GM15510 (cell line): ENCODE measurements around the gene CHST14.
A peak's percentile ranks its signal among the peaks of the same experiment; 100 is the strongest.

Source experiments
- POLR2A ChIP-seq: IDR thresholded peaks from 3 replicates; pipeline ENCODE4 v1.6.1; 2011; ENCODE audit warnings: borderline replicate concordance; ENCODE audit not compliant: insufficient read length; ENCODE audit errors: extremely low read depth

CHST14 gene, protein sequence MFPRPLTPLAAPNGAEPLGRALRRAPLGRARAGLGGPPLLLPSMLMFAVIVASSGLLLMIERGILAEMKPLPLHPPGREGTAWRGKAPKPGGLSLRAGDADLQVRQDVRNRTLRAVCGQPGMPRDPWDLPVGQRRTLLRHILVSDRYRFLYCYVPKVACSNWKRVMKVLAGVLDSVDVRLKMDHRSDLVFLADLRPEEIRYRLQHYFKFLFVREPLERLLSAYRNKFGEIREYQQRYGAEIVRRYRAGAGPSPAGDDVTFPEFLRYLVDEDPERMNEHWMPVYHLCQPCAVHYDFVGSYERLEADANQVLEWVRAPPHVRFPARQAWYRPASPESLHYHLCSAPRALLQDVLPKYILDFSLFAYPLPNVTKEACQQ

DNA sequence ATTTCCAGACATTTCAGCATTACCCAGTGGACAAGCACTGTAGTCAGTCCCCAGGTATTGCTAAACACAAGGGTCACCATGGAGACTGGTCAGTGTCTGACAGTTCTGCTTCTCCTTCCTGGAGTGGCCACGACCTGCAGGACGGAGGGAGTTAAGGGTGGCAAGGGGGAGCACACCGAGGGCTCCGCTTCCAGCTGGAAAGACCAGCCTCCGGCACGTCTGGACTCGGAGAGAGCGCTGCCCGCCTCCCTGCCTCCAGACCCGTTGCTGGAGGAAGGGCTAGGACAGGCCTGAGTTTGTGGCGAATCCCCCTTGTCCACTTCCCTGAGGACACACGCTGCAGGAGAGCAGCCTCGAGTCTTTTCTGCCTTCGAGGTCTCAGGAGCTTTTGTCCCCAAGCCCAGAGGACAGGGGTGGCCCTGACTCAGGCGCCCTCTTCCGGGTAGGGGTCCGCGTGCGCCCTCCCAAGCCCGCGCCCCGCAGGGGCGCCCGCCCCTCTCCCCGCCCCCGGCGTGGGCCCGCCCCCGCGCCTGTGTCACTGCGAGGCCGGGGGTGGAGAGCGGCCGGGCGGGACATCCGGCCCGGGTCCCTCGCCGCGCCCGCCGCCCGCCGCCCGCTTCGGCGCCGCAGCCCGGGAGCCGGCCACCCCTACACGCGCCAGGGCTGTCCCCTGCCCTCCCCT is at the start of gene CHST14:
CHST14 (plus strand) TSS at position 562 of the 682 bp plus-strand sequence. CDS start 230 bp downstream, outside the sequence.
- TF ChIP-seq POLR2A = peak; percentile 73

DNA sequence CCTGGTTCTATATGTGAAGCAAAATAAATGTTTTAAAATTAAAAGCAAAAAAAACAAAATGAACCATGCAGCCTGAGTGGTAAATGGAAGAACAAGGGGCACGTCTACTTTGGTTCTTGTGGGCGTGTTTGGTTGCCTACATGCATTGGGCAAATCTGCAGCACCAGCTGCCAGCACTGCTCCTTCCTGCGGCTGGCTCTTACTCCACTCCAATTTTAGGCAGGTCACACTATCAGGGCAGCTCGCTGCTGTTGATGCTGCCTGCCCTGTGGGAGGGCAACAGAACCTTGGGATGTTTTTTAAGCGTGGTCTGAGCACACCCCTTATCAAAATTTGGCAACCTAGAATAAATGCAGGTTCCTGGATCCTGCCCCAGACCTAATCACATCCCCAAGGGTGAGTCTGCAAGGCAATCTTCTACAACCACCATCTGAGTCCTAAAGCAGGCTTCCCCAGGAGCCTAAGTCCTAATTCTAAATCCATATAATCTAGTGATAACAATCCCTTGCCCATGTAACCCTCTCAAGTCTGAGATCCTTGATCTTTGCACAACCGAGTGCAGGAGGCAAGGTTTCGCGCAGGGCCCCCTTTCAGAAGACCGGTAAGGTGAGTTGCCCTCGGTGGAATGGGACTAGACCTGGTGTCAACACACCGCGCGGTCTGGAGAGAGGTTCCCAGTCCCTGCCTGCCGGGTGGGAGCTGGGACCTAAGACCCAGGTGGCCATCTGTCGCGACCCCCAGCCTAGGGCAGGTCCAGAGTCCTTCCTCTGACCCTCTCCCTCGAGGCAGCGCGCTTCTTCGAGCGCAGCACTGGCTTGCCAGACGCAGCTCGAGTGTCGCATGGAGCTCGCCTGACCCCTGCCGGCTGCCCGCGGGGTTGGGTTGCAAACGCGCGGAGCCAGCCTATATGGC is 49.3 kb upstream of the CHST14 start:
- TF ChIP-seq POLR2A = peak; percentile 39

DNA sequence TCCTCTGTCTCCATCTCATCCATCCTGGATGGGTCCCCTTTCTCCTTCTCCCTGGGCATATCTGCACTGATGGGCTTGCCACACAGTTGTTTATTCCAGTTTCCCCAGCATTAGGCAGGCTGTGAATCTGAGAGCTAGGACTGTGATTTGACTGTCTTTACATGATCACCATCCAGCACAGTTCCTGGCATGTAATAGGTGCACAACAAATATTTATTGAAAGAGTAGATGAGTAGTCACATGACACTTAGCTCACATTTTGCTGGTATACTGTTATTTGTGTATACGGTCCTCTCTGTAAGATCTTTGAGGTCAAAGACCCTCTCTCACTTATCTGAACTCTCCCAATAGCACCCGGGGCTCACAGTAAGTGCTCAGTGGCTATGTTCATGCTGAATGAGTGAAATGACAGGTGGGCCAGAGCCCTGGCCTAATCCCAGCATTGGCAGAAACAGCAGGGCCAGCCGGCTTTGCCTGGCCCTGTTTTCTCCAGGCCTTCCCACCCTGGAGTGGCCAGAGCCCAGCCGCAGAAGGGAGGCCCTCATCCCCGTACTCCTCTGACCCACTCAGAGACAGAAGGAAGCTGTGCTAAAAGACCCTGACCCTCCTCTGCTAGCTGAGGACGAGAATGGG is 46.2 kb upstream of the CHST14 start:
- no peak for TF ChIP-seq POLR2A

DNA sequence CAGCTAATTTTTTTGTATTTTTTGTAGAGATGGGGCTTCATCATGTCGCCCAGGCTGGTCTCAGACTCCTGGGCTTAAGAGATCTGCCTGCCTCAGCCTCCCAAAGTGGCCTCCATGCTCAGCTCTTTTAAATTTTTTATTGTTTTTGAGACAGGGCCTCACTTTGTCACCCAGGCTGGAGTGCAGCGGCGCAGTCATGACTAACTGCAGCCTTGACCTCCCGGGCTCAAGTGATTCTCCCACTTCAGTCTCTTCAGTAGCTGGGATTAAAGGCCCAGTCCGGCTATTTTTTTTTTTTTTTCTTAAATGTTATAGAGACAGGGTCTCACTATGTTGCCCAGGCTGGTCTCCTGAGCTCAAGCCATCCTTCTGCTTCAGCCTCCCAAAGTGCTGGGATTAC is 45.1 kb upstream of the CHST14 start:
- TF ChIP-seq POLR2A = no peak

DNA sequence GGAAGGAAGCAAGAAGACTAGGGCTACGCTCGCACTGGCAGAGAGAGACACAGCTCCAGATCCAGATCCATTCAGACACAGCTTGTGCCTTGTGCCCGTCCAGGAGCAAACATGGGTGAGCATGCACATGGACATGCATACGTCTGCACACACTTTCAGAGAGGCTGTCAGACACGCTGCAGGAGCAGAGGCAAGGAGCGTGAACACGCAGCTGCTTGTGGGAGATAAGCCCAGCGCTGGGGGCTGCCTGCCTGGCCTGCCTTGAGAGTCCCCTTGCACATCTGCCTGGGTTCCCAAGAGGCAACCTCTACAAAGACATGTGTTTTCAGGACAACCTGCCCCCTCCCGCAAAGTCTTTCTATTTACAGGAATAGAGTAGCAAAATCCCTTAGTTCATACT is 43.6 kb upstream of the CHST14 start:
- no peak for TF ChIP-seq POLR2A

DNA sequence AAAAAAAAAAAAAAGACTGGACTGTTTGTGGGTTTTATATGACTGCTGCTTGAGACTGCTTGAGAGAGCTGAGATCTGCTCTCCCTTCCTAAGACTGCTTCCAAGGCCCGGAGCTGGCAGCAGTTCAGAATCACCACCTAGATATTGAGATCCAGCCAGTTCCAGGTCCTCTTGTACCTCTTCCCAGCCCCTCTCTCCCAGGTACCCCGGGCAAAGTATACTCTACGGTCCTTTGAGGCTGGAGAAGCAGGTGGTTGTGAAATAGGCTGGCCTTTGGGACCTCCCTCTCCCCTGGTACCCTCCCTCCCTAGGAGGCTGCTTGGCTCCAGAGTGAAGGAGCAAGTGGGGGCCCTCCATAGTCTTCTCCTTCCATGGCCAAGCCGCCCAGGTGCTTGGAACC is 42.6 kb upstream of the CHST14 start:
- TF ChIP-seq POLR2A = no peak

DNA sequence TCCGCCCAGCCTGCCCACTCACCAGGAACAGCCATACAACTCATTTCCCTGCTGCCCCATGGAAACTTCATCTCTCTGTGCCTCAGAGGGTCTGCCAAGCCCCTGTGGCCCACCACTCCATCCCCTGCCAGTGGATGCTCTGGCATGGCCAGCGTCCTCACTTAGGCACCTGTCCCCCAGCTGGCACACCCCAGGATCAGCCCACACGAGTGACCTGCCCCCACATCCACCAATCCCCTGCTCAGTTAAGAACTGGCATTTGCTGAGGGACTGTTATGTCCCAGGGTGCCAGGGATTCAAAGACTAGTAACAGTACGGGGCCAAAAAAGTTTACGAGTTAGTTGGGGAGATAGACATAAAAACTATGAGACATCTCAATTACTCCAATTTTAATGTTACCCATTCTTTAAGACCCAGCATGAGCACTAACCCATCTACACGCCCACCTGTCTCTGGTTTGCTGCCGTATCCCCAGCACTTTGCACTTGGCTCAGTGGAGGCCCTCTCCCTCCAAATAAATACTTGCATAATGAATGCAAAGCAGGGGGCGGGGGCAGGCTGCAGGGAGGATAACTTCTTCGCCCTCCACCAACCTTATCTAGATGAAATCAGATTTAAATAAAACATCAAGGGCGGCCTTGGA is 41.6 kb upstream of the CHST14 start:
- TF ChIP-seq POLR2A = no peak

DNA sequence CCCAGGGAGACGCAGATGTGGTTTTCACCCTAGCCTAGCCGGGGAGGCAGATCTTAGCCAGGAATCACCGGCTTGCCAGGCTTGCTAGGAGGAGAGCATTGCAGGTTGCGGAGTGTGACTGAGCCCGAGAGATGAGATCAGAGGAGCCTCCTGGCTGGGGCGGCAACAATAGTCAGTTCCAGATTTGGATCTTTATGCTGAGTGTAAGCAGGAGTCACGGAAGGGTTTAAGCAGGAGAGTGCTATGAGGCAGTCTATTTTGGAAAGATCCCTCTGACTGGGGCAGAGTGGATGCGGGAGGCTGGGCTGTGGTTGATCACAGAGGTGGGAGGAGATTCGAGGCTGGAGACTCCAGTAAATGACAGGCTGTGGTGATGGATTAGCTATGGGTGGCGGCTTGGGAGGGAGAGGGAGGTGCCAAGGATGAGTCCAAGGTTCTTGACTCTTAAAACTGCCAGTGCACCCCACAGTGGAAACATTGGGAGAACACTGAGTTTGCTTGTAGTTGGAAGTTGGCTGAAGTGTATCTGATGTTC is 40.4 kb upstream of the CHST14 start:
- no peak for TF ChIP-seq POLR2A

DNA sequence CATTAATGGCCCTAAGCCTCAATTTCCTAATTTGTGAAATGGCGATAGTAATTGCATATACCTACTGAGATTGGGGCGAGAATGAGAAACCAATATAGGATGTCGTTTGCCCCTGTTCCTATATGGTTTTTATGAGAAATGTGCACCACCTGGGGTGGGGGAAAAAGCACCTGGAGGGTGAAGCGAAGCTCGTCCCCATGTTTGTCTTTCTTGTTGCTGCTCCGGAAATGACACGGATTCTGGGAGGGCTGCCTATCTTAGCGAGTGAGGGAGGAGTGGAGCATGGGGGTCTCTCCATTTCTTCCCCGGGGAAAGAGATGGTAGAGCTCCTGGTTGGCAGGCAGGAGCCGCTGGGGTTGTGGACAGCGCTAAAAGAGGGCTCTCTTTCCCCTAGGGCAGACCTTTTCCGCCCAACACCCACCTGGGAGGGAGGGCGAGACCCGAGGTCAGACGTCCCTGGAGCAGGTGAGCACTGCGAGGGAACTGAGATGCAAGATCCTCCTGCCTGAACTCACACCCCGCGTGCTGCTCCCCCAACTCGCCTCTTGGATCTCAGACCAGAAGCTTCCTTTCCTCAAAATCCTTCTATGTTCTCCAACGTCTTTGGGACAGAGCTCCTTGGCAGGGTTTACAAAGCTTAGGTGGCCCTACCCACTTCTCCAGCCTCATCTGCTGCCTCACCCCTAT is 35.6 kb upstream of the CHST14 start:
- TF ChIP-seq POLR2A = no peak

DNA sequence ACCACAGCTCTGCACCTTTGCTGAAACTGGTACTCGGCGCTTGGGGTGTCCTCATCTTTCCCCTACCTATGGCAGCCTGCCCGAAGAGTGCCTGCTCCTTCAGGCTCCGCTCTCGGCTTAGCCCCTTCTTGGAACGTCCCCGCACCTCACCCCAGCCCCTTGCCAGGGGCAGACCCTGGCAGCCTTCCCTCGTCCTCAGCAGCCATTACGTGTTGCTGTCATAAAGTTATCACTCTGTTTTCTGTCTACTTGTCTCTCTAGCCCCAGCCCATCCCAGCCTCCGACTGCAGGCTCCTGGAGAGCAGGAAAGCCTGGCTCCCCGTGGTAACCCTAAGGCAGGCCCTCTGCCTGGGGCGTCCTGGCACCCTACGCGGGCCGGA is 35.1 kb upstream of the CHST14 start:
- no peak for TF ChIP-seq POLR2A

DNA sequence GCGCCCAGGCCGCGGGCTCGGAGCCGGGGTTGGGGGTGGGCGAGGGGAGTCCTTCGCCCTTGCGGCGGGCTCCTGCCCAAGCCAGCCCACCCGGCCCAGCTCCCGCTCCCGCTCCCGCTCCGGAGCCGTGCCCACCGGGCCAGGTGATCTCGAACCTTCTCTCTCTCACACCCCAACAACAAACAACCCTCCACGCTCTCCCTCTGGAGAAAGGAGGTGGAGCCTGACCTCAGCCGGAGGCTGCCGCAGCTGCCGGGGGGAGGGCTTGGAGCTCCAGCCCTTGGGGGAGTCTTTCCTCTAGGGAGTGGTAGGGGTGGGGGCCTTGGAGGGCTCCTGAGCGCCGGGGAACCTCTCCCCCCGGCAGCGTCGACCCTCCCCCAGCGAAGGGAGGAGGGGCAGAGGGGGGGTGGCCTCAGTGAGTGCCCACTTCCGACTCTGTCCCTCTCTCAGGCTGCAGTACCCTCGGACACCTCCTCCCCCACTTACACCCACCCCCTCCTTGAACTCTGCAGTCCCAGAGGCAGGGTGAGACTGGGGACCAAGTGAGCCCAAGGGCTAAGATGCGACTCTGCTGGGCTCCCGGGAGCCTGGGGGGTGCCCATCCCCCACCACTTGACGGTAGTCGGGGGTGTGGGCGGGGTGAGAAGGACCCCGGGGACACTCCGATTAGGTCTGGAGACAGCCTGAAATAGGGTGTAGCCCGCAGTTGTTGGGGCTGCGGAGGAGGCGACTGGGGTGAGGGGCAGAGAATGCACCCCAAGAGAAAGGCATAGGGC is 34.5 kb upstream of the CHST14 start:
- no peak for TF ChIP-seq POLR2A

DNA sequence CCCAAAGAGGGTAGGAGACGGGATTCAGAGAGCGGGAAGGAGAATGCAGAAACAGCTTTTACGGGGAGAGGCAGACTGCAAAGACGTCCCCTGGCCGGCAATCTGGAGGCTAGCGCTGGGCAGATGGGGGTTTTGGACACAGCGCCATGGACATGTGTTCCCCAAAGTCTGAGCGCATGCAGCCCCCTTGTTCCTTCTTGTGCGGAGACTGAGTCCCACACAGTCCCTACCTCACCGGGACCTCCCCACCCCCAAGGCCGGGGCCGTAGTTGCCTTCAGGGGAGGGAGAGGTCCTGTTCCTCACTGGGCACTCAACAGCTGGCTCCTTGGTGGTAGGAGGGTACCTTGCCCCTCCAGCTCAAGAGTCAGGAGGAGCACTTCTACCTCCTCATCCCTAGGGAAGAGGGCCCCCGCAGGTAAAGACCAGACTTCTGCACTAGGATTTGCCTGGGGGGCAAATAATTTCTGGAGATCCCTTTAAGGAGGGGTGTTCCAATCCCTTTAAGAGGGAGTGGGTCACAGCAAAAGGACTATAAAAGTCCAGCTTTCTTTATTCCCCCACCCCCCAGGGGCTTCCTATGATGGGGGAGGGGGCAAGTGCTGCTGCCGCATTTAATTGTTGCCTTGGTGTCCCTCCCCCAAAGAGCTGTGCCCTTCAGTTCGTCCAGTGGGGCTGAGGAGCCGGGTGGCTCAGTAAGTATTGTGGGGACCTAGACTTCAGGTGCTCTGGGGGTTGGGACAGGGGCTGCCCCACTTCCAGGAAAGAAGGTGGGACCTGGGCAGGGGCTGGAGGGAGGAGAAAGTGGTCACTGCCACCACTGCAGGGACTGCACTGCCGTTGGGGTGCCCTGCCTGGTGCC is 33.7 kb upstream of the CHST14 start:
- no peak for TF ChIP-seq POLR2A
